HG03571 (cell line): Measurements from ENCODE around the gene INF2.
"Not testable (repeated sequence)": the region's sequence is repeated elsewhere in the genome, so short reads cannot be mapped to it uniquely, and the experiment has no call there.

Source experiments
- ATAC-seq: cut with Tn5 transposase; IDR thresholded peaks from one replicate; pipeline ENCODE4 v1.9.1; 2021; ENCODE audit not compliant: unreplicated experiment

Gene INF2

GRCh38 chr14:104717646-104718045, 28.2 kb downstream of the INF2 start:
- no peak for ATAC-seq

GRCh38 chr14:104718147-104718546, 28.7 kb downstream of the INF2 start:
- no peak for ATAC-seq

DNA sequence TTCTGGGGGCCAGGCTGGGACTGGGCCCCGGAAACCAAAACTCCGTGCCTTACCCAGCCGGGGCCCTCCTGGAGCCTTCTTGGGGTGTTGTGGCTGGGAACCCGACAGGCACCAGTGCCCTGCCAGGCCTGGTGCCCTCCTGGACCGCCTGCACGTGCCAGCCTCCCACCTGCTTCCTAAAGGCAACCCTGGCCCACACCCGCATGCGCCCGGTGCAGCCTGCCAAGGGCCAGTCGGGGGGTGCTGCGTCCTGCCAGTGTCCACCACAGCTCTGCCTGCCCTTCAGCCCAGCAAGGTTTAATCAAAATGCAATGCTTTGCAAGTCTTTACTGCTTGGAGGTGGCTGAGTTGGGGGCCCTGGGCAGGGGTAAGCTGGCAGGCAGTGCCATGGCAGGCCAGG, 29.5 kb downstream of the INF2 start:
- ATAC-seq: no peak

DNA sequence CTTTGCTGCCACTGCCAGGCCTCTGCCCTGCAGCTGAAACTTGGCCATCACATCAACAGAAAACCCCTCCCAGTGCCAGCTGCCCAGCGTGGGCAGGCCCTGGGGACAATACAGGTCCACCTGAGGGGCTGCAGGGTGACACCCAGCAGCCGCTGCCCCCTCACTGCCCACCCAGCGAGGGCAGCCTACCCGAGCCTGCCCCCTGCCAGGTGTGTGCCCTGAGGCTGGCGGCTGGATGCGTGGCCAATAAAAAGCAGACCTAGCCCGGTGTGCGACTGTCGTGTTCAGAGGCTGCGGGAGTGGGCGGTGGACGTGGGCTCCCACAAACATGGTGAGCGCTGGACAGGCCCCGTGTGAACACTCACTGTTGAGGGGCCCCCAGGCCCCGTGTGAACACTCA, 29.9 kb downstream of the INF2 start:
- ATAC-seq: no peak

DNA sequence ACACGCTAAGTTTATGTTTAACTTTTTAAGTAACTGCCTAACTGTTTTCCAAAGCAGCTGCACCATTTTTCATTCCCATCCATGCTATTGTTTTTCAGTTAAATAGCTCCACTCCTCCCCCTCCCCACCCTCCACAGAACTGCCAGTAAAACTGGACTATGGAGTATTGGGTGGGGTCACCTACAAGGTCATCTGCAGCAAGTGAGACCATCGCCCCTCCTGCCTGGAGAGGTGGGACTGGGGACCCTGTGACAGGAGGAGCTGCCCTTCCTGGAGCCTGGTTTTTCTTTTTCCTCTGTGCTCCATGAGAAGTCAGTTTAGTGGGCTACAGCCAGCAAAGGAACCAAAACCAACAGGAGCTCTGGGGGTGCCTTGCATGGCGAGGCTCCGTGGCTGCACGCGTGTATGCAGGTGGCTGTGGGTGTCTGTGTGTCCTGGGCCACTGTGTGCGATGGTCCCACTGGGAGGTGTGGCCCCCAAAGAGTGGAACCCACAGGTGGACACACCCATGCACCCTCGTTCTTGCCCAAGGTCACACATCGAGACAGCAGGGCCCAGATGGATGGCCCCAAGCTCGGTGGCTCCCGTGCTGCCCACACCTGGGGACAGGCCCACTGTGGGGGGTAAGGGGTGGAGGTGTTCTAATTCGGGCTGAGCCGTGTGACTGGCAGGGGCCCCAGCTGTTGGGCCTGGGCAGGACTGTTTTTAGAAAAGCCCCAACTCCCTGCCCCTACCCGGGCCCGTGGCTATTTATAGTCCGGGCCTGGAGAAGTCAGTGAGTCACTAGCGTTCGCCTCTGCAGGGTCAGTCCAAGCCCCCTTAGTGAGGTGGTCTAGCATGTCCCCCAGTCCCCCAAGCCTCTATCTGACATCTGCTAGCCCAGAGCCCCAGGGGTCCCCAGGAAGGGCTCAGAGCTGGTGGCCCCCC, 32.4 kb downstream of the INF2 start:
- no peak for ATAC-seq

DNA sequence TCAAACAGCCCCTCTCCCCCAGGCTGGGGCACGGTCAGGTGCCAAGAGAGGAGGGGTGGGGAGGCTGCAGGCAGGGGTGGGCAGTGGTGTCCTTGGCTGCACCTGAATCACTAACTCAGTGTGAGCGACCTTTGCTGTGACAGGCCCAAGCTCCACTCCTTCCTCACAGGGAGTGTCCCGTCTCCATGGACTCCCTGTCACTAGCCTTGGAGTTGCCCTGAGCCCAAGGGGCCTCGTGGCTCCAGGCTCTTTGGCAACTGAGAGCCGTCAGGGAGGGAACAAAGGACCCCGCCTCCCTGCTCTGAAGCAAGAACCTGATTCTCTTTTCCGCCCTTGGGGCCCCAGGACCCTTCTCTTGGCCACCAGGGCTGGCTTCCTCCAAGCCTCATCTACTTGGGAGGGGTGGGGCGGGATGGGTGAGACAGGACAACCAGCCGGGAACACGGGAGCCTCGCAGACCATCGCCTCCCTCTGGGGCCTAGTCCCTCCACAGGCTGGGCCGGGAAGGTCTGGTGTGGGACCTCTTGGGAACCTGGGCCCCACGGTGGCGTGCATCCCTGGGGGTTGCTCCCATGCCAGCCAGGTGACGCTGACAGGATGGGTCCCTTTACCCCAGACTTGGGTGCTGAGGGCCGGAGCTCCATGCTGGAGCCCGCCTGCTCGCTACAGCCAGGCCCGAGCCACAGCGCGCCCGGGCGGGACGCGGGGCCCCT, 33.7 kb downstream of the INF2 start:
- ATAC-seq: no peak

- no peak for ATAC-seq
Measured at GRCh38 chr14:104723651-104724406, 34.4 kb downstream of the INF2 start, which contains the start of gene ADSS1. TSS of gene ADSS1 (plus strand) at chr14:104724229. CDS start at chr14:104724271, 42 bp downstream.

GRCh38 chr14:104724407-104724980, 35.1 kb downstream of the INF2 start:
- ATAC-seq: no peak

DNA sequence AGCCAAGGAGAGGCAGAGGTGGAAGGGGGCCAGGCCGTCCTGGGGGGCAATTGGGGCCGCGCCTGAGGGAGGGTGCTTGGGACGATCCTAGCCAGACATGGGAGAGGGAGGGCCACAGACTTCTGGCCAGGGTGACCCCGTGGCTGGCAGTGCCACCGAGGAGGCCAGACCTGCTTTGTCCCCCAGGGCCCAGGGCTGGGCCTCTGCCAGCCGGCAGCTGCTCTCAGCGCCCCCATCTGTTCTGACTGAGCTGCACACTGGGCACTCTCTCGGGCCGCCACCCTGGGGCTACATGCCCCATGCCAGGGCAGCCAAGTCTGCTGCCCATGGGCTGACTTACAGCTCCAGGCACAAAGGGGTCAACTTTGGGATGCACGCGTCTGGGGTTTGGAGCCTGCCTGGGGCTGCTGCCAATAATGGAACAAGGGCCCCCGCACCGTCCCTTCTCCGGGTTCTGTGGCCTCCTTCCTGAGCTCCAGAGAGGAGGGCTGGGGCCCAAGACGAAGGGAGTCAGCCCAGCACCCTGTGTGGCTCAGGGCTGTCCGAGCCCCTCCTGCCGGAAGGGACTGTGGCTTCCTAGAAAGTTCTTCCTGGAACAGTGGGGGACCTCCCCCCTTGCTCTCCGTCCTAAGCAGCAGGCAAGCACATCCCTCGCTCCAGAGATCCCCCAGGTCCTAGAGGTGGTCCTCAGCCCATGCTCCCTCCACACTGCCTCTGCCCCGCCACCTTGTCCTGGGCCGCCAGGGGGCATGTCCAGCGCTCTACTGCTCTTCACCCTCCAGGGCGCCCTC, 35.8 kb downstream of the INF2 start:
- no peak for ATAC-seq

GRCh38 chr14:104725772-104726548, 36.5 kb downstream of the INF2 start:
- no peak for ATAC-seq

- ATAC-seq: no peak
Measured at GRCh38 chr14:104726600-104727451, 37.4 kb downstream of the INF2 start.

DNA sequence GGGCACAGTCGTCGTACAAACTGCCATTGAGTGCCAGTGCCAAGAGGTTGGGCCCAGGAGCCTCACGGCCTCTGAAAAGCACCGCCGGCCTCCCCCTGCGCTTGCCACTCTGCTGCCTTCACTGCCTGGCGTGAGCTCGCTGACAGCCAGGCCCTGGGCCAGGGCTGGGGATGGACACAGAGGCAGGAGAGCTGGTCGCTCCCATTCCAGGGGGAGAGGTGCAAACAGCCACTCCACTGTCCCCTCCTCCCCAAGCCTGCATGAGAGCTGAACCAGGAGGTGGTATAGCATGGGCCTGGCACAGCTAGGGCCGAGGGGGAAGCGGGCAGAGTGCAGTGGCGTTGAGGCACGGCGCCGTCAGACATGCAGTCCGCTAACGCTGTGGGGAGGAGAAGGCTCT, 39.2 kb downstream of the INF2 start:
- no peak for ATAC-seq

DNA sequence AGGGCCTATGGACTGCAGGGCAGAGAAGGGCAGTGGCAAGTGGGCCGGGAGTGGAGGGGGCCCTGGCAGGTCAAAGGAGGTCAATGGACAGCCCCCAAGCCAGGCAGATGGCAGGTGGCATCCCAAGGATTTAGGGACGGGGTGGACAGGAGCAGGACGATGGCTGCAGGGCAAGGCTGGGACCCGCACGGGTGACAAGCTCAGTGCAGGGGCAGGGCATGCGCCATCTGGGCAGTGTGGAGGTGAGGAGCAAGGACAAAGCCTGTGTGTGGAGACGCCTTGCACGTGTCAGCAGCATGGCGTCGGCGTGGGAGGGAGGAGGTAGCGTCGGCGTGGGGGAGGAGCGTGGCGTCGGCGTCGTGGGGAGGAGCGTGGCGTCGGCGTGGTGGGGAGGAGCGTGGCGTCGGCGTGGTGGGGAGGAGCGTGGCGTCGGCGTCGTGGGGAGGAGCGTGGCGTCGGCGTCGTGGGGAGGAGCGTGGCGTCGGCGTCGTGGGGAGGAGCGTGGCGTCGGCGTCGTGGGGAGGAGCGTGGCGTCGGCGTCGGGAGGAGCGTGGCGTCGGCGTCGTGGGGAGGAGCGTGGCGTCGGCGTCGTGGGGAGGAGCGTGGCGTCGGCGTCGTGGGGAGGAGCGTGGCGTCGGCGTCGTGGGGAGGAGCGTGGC, 39.9 kb downstream of the INF2 start:
- not testable (repeated sequence) for ATAC-seq

- no peak for ATAC-seq
Measured at GRCh38 chr14:104729835-104730181, 40.4 kb downstream of the INF2 start.

DNA sequence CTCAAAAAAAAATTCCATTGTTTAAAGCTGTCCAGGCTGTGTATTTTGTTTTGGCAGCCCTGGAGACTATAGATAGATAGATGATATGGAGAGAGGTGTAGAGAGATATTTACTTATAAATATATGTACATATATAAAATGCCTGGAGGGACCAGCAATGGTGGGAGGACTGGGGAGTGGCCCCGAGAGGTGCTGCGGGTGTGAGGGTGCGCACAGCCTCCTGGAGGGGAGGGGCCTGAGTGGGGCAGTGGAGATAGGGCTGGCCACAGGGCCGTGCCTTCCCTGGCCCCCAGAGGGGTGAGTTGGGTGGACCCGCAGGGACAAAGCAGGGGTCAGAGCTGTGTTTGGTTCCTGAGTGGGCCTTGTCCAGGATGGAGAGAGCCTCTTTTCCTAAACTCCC, 41.1 kb downstream of the INF2 start:
- no peak for ATAC-seq

DNA sequence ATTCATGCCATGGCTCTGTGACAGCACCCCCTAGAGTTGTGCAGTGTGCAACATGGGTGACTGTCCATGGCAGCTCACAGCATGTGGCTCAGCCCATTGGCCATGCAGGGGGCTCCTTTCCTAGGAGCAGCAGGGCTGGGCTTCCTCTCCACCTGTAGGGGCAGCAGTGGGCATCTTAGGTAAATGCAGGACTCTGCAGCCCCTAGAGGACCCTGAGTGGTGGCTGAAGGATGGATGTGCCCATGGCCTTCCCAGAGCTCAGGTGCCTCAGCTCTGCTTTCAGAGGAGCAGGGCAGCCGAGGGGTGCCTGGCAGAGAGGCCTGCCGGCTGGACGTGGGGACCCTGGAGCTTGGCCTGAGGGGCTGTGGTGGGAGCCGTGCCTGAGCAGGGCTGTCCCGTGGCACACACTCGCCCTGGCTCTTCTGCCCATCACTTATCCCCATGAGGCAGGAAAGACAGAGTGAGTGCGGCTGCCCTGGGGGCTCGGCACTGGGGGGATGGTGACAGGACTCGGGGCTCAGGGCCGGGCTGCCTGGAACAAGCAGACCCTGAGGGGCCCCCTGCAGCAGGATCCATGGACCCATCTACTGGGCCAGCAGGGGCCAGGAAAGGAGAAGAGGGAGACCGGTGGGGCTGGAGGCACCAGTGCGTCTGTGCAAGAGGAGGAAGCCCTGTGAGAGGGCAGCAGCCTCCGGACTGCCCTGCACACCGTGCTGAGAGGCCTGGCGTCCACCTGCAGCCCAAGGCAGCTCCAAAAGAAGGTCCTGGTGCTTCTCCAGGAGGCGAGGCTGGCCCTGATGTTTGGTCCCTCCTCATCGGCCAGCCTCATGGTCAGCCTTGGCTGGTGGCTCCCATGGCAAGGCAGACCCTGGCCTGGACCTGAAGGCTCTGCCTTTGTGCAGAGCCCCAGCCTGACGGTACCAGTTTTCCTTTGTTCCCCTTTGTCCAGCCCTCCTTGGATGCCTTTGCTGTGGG, 42.2 kb downstream of the INF2 start:
- ATAC-seq: no peak

GRCh38 chr14:104732355-104732804, 43.0 kb downstream of the INF2 start:
- no peak for ATAC-seq
